HepG2 (cell line): ENCODE results near the gene TACC2. TPM values are rescaled to one million over a fixed set of nuclear protein-coding genes. Genes with fewer than 3 reads are reported as not detected.

Source experiments
- ASH2L ChIP-seq: fragments of 300-600, 200-600 bp; sonication (generic); IDR thresholded peaks from 2 replicates; pipeline ENCODE4 v1.7.0; 2017; ENCODE audit warnings: low read depth, mild to moderate bottlenecking, moderate library complexity, mixed read lengths, low read length; ENCODE audit not compliant: insufficient read length
- FOXC1 ChIP-seq: sonication (generic); formaldehyde crosslinking; IDR thresholded peaks from 2 replicates; pipeline ENCODE4 v1.8.0; 2022; ENCODE audit warnings: mild to moderate bottlenecking, missing genetic modification reagents, borderline replicate concordance
- FOXJ3 ChIP-seq: sonication (generic); formaldehyde crosslinking; IDR thresholded peaks from 2 replicates; pipeline ENCODE4 v1.4.0; 2020; ENCODE audit warnings: missing genetic modification reagents, mild to moderate bottlenecking, borderline replicate concordance
- FOXK1 ChIP-seq: sonication (generic); formaldehyde crosslinking; IDR thresholded peaks from 2 replicates; pipeline ENCODE4 v1.4.0; 2020; ENCODE audit warnings: low read depth, missing genetic modification reagents, borderline replicate concordance
- IRF1 ChIP-seq: sonication (generic); formaldehyde crosslinking; IDR thresholded peaks from 2 replicates; pipeline ENCODE4 v1.4.0; 2020; ENCODE audit warnings: low read depth, mild to moderate bottlenecking, missing genetic modification reagents
- KDM5A ChIP-seq: fragments of 200-600 bp; sonication (generic); IDR thresholded peaks from 2 replicates; pipeline ENCODE4 v1.7.0; 2018; ENCODE audit warnings: antibody characterized with exemption, mild to moderate bottlenecking, low read length, borderline replicate concordance
- PATZ1 ChIP-seq: sonication (generic); formaldehyde crosslinking; IDR thresholded peaks from 2 replicates; pipeline ENCODE4 v1.4.0; 2020; ENCODE audit warnings: missing genetic modification reagents
- PCBP2 ChIP-seq: fragments of 200-400 bp; formaldehyde crosslinking; optimal IDR thresholded peaks from 2 replicates; pipeline ENCODE3; 2018; ENCODE audit warnings: low read length, low read depth; ENCODE audit not compliant: poor library complexity, severe bottlenecking
- PRMT3 ChIP-seq: sonication (generic); formaldehyde crosslinking; IDR thresholded peaks from 2 replicates; pipeline ENCODE4 v1.8.1; 2022; ENCODE audit warnings: low read depth, mild to moderate bottlenecking, moderate library complexity, missing genetic modification reagents, borderline replicate concordance
- SALL2 ChIP-seq: sonication (generic); formaldehyde crosslinking; IDR thresholded peaks from 2 replicates; pipeline ENCODE4 v1.8.1; 2023; ENCODE audit warnings: mild to moderate bottlenecking, missing genetic modification reagents, inconsistent platforms
- SUZ12 ChIP-seq: fragments of 150-350 bp; IDR thresholded peaks from 2 replicates; pipeline ENCODE4 v1.6.1; 2014; ENCODE audit warnings: low read depth, low read length
- TCF7 ChIP-seq: sonication (generic); IDR thresholded peaks from 2 replicates; pipeline ENCODE4 v1.6.1; 2016; ENCODE audit warnings: antibody characterized with exemption, low read depth
- TFAP4 ChIP-seq: sonication (generic); IDR thresholded peaks from 2 replicates; pipeline ENCODE4 v1.6.1; 2016; ENCODE audit warnings: low read depth, borderline replicate concordance
- USF2 ChIP-seq, 2 experiments: sonication (generic) in 1 of 2; formaldehyde crosslinking in 1 of 2; IDR thresholded peaks; 2 replicates each; pipeline versions ENCODE4 v1.5.1 to v1.6.1; 2011 to 2020; ENCODE audit warnings: borderline replicate concordance in 1 of 2, low read depth in 1 of 2, low read length in 1 of 2, mild to moderate bottlenecking in 1 of 2, missing genetic modification reagents in 1 of 2, moderate library complexity in 1 of 2
- ZNF44 ChIP-seq: sonication (generic); formaldehyde crosslinking; IDR thresholded peaks from 2 replicates; pipeline ENCODE4 v1.5.1; 2020; ENCODE audit warnings: mild to moderate bottlenecking, missing genetic modification reagents
- ZNF678 ChIP-seq: sonication (generic); formaldehyde crosslinking; IDR thresholded peaks from 2 replicates; pipeline ENCODE4 v1.4.0; 2020; ENCODE audit warnings: mild to moderate bottlenecking, missing genetic modification reagents
- ZNF75D ChIP-seq: sonication (generic); formaldehyde crosslinking; IDR thresholded peaks from 2 replicates; pipeline ENCODE4 v1.8.1; 2023; ENCODE audit warnings: missing genetic modification reagents, mild to moderate bottlenecking, borderline replicate concordance
- ZSCAN12 ChIP-seq: sonication (generic); formaldehyde crosslinking; IDR thresholded peaks from 2 replicates; pipeline ENCODE4 v1.9.0; 2021; ENCODE audit warnings: mild to moderate bottlenecking, missing genetic modification reagents
- polyA plus RNA-seq, 8 experiments: library from polyadenylated mRNA; depleted of rRNA in 3 of 8; stranded (reverse) in 7 of 8; unstranded in 1 of 8; fragments of >200 nt; fragmentation: Illumina TruSeq in 4 of 8; extraction: Trizol in 4 of 8; gene quantifications; 2 replicates each; pipeline versions ENCODE4 v1.2.1 to v1.2.3, GENCODE V29; 2011 to 2016; ENCODE audit warnings: low read depth in 4 of 8, missing spikeins in 1 of 8, mixed read lengths in 1 of 8; ENCODE audit not compliant: insufficient read depth in 1 of 8
- total RNA-seq, 5 experiments: library from RNA; depleted of rRNA; stranded (reverse); fragments of >200 nt; fragmentation: Illumina TruSeq; extraction: Trizol; gene quantifications; 2 replicates each; pipeline ENCODE4 v1.2.3, GENCODE V29; 2016; ENCODE audit warnings: low read depth in 1 of 5
- TF ChIP-seq, protein P1 (sequence below): sonication (generic); formaldehyde crosslinking; IDR thresholded peaks from 2 replicates; pipeline ENCODE4 v1.5.0; 2020; ENCODE audit warnings: missing genetic modification reagents

The TACC2 gene
- total and polyA plus RNA-seq, 2 of the 13 experiments (the other 11 are each of a cell fraction or from before 2014, with no cell fraction given): 11.8 to 16.0 TPM

DNA sequence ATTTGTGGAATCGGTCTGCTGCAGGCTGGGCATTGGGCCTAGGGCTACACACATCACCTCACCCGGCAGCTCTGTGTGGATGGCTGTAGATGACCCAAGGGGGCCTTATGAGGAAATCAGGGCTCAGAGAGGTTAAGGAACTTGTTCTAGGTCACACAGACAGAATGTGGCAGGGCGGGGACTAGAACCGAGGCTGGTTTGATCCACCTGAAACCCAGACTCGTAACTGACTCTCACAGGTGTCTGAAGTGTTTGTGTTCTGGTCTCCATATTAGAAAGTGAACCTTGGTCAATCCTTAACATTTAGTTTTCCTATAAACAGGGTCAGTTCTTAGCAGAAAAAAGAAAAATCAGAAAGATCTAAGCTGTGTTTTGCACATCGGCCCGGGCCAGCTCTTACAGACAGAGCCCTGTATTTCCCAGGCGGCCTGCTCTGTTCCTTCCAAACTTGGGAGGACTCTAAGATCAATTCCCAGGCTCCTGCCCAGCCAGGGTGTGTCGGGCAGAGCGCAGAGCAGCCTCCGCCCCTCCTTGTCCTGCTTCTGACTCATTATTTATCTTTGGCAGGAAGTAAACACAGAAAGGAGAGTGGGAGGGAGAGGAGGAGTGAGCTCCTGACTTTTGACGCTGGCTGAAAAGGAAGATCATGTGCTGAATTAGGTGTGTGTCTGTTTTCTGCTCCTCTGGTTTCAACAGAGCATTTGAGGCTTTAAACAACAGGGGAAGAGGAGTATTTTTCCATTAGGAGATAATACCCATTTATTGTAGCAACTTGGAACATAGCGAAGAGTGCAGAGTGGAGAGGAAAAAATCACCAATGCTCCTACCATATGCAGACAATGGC lies 74.1 kb downstream of the TACC2 start (continued):
- TF ChIP-seq PATZ1 (peak; percentile 71), ASH2L (peak; percentile 47), ZNF44 (CRISPR knock-in tag) (no peak), USF2 (IDR thresholded peaks at IDR 0.05; ENCODE audit: low read depth, low read length) (peak; percentile 60; the same call in 1 of the 2 replicates), USF2 (CRISPR knock-in tag; IDR thresholded peaks at IDR 0.05; ENCODE audit: borderline replicate concordance) (peak; percentile 65), PRMT3 (CRISPR knock-in tag) (no peak), SALL2 (CRISPR knock-in tag) (0 out of 2 replicates have a peak, but pooled peaks have one; percentile 54), PCBP2 (no peak), TFAP4 (peak; percentile 29; the same call in 1 of the 2 replicates), ZSCAN12 (CRISPR knock-in tag) (no peak), FOXJ3 (CRISPR knock-in tag) (peak; percentile 82; the same call in 1 of the 2 replicates), FOXK1 (peak; percentile 99), TCF7 (peak; percentile 49), FOXC1 (CRISPR knock-in tag) (0 out of 2 replicates have a peak, but pooled peaks have one; percentile 39), IRF1 (CRISPR knock-in tag) (no peak), KDM5A (no peak), ZNF678 (CRISPR knock-in tag) (no peak), ZNF75D (CRISPR knock-in tag) (no peak), SUZ12 (no peak)
- TF ChIP-seq, protein P1, sequence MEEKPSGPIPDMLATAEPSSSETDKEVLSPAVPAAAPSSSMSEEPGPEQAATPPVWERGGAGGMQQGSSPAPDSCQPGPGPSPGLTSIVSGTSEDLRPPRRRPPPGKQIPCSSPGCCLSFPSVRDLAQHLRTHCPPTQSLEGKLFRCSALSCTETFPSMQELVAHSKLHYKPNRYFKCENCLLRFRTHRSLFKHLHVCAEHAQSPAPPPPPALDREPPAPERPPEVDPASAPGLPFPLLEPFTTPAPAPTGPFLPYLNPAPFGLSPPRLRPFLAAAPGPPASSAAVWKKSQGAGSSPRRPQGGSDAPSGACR (CRISPR knock-in tag): 0 out of 2 replicates have a peak, but pooled peaks have one; percentile 68
